PC-9 (cell line): ENCODE results near the gene SPDYE3. TPM values are rescaled to one million over a fixed set of nuclear protein-coding genes. Genes with fewer than 3 reads are reported as not detected.
"Not testable (repeated sequence)": the region's sequence is repeated elsewhere in the genome, so short reads cannot be mapped to it uniquely, and the experiment has no call there.

Experiments
- Bru-seq: library from RNA; stranded (reverse); fragments of 400-500 nt; gene quantifications from one replicate; lab custom pipeline; 2021; lab: Mats Ljungman, UMichigan
- BruChase-seq, 2 experiments: library from RNA; stranded (reverse); fragments of 400-500 nt; gene quantifications; one replicate each; lab custom pipeline; 2021; lab: Mats Ljungman, UMichigan
- BruUV-seq: library from RNA; stranded (reverse); fragments of 400-500 nt; replicated peaks from 2 replicates; lab custom pipeline; 2021; lab: Mats Ljungman, UMichigan
- CTCF ChIA-PET: fragments of 300-600 bp; sonication (Branson Sonifier 250); formaldehyde crosslinking; loops from one replicate; lab custom pipeline; 2022; ENCODE audit warnings: antibody characterized with exemption; lab: Charles Lee
- POLR2A ChIA-PET: fragments of 300-600 bp; sonication (Branson Sonifier 250); formaldehyde crosslinking; loops from one replicate; lab custom pipeline; 2022; ENCODE audit warnings: antibody characterized with exemption; ENCODE audit not compliant: unreplicated experiment; lab: Charles Lee
- DNase-seq, 2 experiments: peaks; one replicate each; pipeline versions ENCODE4 v3.0.0 to v3.0.0-alpha.2; 2015 to 2022; ENCODE audit warnings: mixed read lengths in 1 of 2
- H2AFZ ChIP-seq: fragments of 200-600 bp; sonication (generic); 2 replicates; pipeline ENCODE4 v1.8.1; 2017; ENCODE audit warnings: antibody characterized with exemption
- H3F3A ChIP-seq: fragments of 200-600 bp; sonication (generic); 2 replicates; pipeline ENCODE4 v1.8.1; 2017; ENCODE audit warnings: antibody characterized with exemption, mild to moderate bottlenecking, low read depth; ENCODE audit not compliant: insufficient read depth
- H3K27ac ChIP-seq: fragments of 200-600 bp; sonication (generic); 2 replicates; pipeline ENCODE4 v1.6.1; 2016; ENCODE audit warnings: mixed run types
- H3K27me3 ChIP-seq: fragments of 200-600 bp; sonication (generic); 2 replicates; pipeline ENCODE4 v1.6.1; 2016; ENCODE audit warnings: low read depth, mixed run types; ENCODE audit not compliant: insufficient read depth
- H3K36me3 ChIP-seq: fragments of 200-600 bp; sonication (generic); 2 replicates; pipeline ENCODE4 v1.6.1; 2016; ENCODE audit warnings: low read depth, mixed run types
- H3K4me1 ChIP-seq: fragments of 200-600 bp; sonication (generic); replicated peaks from 2 replicates; pipeline ENCODE4 v1.6.1; 2016; ENCODE audit warnings: mixed run types; ENCODE audit not compliant: insufficient read depth
- H3K4me2 ChIP-seq: fragments of 200-600 bp; sonication (generic); 2 replicates; pipeline ENCODE4 v1.6.1; 2017; ENCODE audit warnings: mixed run types
- H3K4me3 ChIP-seq: fragments of 200-600 bp; sonication (generic); 2 replicates; pipeline ENCODE4 v1.6.1; 2016; ENCODE audit warnings: mixed run types
- H3K79me2 ChIP-seq: fragments of 200-600 bp; sonication (generic); 2 replicates; pipeline ENCODE4 v1.6.1; 2017; ENCODE audit warnings: low read depth, mixed run types
- H3K9me2 ChIP-seq: fragments of 200-600 bp; sonication (generic); 2 replicates; pipeline ENCODE4 v1.8.1; 2017; ENCODE audit warnings: mild to moderate bottlenecking; ENCODE audit not compliant: insufficient read depth
- H3K9me3 ChIP-seq: fragments of 200-600 bp; sonication (generic); 2 replicates; pipeline ENCODE4 v1.8.1; 2016; ENCODE audit warnings: low read depth; ENCODE audit not compliant: insufficient read depth
- H4K20me1 ChIP-seq: fragments of 200-600 bp; sonication (generic); 2 replicates; pipeline ENCODE4 v1.8.1; 2017; ENCODE audit not compliant: insufficient read depth
- intact Hi-C: fragments of 100-400 bp; cut with micrococcal nuclease; formaldehyde crosslinking; loops from one replicate; pipeline ENCODE4 v1.10.0; 2022; ENCODE audit not compliant: unreplicated experiment
- long read RNA-seq: library from polyadenylated mRNA; stranded (forward); transcript quantifications from one replicate; pipeline ENCODE4 v2.0.0, GENCODE V29; 2022
- total RNA-seq: library from RNA; stranded (reverse); gene quantifications from 2 replicates; pipeline ENCODE4 v1.2.3, GENCODE V29; 2021

Gene SPDYE3, protein sequence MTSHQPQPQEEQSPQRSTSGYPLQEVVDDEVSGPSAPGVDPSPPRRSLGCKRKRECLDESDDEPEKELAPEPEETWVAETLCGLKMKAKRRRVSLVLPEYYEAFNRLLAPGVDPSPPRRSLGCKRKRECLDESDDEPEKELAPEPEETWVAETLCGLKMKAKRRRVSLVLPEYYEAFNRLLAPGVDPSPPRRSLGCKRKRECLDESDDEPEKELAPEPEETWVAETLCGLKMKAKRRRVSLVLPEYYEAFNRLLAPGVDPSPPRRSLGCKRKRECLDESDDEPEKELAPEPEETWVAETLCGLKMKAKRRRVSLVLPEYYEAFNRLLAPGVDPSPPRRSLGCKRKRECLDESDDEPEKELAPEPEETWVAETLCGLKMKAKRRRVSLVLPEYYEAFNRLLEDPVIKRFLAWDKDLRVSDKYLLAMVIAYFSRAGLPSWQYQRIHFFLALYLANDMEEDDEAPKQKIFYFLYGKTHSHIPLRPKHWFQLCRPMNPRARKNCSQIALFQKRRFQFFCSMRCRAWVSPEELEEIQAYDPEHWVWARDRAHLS
- total RNA-seq (not detected in 2 replicates), Bru-seq, nascent RNA (not detected), BruChase-seq, experiment 1, labeled RNA remaining after a 2-hour chase (percentile 5 among the genes with signal in this experiment), BruChase-seq, experiment 2, labeled RNA remaining after a 6-hour chase (not detected)
- long read RNA-seq, partial matches to known transcripts, result 0 of 61 reads
- long read RNA-seq, other reads (novel, unspliced or antisense), result 61 of 61 reads

DNA sequence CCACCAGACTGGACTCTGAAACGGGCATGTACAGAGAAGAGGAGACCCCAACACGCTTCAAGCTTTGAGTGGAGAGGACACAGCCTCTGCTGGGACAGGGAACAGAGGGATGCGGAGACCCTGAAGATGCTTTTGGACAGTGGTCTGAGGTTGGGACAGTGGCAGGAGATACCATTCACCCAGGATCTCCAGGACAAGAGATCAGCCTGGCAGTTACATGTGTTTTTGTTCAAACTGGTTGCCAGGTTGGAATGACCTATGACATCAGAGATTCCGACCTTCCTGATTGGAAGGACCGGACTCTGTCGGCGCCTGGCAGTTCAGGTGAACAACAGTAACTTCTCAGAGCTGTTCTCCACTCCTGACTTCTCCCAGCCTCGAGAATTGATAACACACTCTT is at the start of gene SPDYE3:
TSS of gene SPDYE3 (plus strand) at position 301 of the 400 bp plus-strand sequence. CDS start 184 bp downstream, outside the sequence.
- POLR2A ChIA-PET, DNase-seq, H3K4me1 ChIP-seq, CTCF ChIA-PET, H2AFZ ChIP-seq, H3K4me3 ChIP-seq, H3F3A ChIP-seq, H3K79me2 ChIP-seq, H3K27ac ChIP-seq, H3K9me2 ChIP-seq, H3K36me3 ChIP-seq, BruUV-seq, intact Hi-C loops, H3K4me2 ChIP-seq, H4K20me1 ChIP-seq, H3K9me3 ChIP-seq, H3K27me3 ChIP-seq: not testable (repeated sequence)

DNA sequence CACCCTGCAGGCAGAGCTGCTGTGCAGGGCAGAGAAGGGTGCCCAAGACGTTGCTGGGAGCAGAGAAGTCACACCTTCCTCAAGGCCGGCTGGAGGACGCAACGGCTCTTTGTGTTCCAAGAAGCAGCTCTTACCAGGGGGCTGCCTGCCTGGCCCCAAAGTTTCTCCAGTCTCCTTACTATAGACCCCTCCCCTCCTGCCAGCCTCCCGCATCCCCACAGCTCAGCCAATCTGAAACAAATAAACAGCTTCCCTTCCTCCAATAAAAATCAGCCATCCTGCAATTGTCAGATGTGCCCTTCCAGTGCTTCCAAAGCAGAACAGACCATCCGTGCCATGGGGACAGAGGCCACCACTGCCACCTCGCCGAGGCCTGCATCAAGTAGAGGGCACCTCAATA is 47.5 kb upstream of the SPDYE3 start:
- peaks cover 16% of the 10 kb centered on the region; the same call in 1 of the 2 replicates for H3K4me1 ChIP-seq
- H3K4me3 ChIP-seq, H3K9me3 ChIP-seq, H3K9me2 ChIP-seq, H2AFZ ChIP-seq, H3K27me3 ChIP-seq, CTCF ChIA-PET, POLR2A ChIA-PET, H4K20me1 ChIP-seq, H3K36me3 ChIP-seq, BruUV-seq, intact Hi-C loops, H3K4me2 ChIP-seq, H3K27ac ChIP-seq, DNase-seq: not testable (repeated sequence)
- H3F3A ChIP-seq, result peaks cover 12% of the 10 kb centered on the region
- peaks cover 14% of the 10 kb centered on the region for H3K79me2 ChIP-seq

DNA sequence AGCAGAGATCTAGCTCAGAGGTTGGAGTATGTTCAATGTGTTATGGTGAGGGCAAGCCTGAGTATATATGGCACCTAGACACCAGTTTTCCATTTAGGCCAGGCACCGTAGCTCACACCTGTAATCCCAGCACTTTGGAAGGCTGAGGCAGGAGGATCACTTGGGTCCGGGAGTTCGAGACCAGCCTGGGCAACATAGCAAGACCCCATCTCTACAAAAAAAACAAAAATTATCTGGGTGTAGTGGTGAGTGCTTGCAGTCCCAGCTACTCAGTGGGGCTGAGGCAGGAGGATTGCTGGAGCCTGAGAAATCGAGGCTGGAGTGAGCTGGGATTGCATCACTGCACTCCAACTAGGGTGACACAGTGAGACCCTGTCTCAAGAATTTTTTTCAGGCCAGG is 44.6 kb upstream of the SPDYE3 start:
- H3K36me3 ChIP-seq, H4K20me1 ChIP-seq, BruUV-seq, H3K9me2 ChIP-seq, POLR2A ChIA-PET, DNase-seq, H3K27me3 ChIP-seq, H3K27ac ChIP-seq, CTCF ChIA-PET, H3K4me3 ChIP-seq, intact Hi-C loops, H3K4me2 ChIP-seq, H2AFZ ChIP-seq, H3K9me3 ChIP-seq: not testable (repeated sequence)
- Histone ChIP-seq H3K79me2 (peaks cover 33% of the 10 kb centered on the region), H3K4me1 (peaks cover 45% of the 10 kb centered on the region; the same call in 1 of the 2 replicates), H3F3A (peaks cover 20% of the 10 kb centered on the region)

DNA sequence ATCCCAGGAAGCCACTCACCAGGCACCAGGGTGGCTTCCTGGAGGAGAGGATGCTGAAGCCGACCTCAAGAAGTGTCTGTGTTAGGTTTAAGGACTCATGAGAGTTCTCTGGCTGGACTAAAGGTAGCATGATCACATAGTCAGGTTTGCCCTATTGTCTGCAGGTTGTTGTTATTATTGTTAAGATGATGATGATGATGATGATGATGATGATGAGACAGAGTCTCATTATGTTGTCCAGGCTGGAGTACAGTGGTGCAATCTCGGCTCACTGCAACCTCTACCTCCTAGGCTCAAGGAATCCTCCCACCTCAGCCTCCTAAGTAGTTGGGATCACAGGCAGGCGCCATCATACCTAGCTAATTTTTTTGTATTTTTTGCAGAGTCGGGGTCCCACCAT is 43.3 kb upstream of the SPDYE3 start:
- DNase-seq, H4K20me1 ChIP-seq, H2AFZ ChIP-seq, H3K36me3 ChIP-seq, intact Hi-C loops, H3K27me3 ChIP-seq, H3K4me2 ChIP-seq, POLR2A ChIA-PET, BruUV-seq, H3K4me3 ChIP-seq, H3K9me3 ChIP-seq, H3K9me2 ChIP-seq: not testable (repeated sequence)
- Histone ChIP-seq H3K27ac (peak overlapping the region; percentile 76), H3F3A (peaks cover 27% of the 10 kb centered on the region), H3K4me1 (peaks cover 55% of the 10 kb centered on the region), H3K79me2 (peaks cover 46% of the 10 kb centered on the region)
- CTCF ChIA-PET, result interaction anchor here (0.6 kb wide), 1 partner anchor 23 kb away, joined by 29 read pairs; no protein-coding TSS in a partner anchor

DNA sequence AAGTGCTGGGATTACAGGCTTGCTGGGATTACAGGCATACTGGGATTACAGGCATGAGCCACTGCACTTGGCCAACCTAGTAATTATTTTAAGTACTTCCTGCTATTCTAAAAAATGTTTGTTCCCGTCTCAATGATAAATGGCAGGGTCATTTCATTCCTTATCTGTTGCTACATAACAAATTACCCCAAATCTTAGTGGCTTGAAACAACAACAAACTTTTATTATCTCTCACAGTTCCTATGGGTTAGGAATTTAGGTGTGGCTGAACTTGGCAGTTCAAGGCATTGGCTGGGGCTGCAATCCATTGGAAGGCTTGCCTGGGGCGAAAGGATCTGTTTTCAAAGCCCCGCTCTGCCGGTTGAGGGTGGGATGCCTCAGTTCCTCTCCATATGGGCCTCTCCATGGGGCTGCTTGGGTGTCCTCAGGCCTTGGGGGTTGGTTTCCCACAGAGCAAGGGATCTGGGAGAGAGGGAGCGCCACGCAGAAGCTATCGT is 42.8 kb upstream of the SPDYE3 start:
- H3K9me3 ChIP-seq, BruUV-seq, H3K27me3 ChIP-seq, H2AFZ ChIP-seq, H3K4me3 ChIP-seq, H4K20me1 ChIP-seq, H3K9me2 ChIP-seq, H3K36me3 ChIP-seq: not testable (repeated sequence)
- Histone ChIP-seq H3K27ac (peak overlapping the region; percentile 76), H3K4me1 (peaks cover 59% of the 10 kb centered on the region), H3F3A (peaks cover 31% of the 10 kb centered on the region), H3K79me2 (peaks cover 47% of the 10 kb centered on the region), H3K4me2 (peak overlapping the region; percentile 53; the same call in 1 of the 2 replicates)
- DNase-seq, result peak; percentile 88 to 93
- intact Hi-C loops, result loop anchor here (1.0 kb wide), 1 partner anchor 17 kb away; no protein-coding TSS in a partner anchor
- CTCF ChIA-PET, result interaction anchor here (0.6 kb wide), 3 partner anchors 23 to 29 kb away, joined by 3 to 29 read pairs (median 3); no protein-coding TSS in a partner anchor
- POLR2A ChIA-PET, result interaction anchor here (0.7 kb wide), 1 partner anchor 63 kb away, joined by 6 read pairs; no protein-coding TSS in a partner anchor

DNA sequence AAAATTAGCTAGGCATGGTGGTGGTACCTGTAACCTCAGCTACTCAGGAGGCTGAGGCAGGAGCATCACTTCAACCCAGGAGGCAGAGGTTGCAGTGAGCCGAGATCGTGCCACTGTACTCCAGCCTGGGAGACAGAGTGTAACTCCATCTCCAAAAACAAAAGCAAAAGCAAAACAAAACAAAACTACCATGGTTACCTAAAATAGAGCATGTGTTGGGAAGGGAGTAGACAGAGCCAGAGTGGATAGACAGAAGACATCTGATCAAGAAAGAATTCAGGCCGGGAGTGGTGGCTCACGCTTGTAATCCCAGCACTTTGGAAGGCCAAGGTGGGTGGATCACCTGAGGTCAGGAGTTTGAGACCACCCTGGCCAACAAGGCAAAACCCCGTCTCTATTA is 41.7 kb upstream of the SPDYE3 start:
- peaks cover 62% of the 10 kb centered on the region for H3K4me1 ChIP-seq

More for the DNA sequence above, 41.7 kb upstream of the SPDYE3 start:
- H4K20me1 ChIP-seq, H3K9me2 ChIP-seq, H2AFZ ChIP-seq, H3K4me3 ChIP-seq, H3K27me3 ChIP-seq, POLR2A ChIA-PET, H3K36me3 ChIP-seq, H3K9me3 ChIP-seq, BruUV-seq, CTCF ChIA-PET: not testable (repeated sequence)
- H3K79me2 ChIP-seq, result peaks cover 51% of the 10 kb centered on the region
- H3F3A ChIP-seq, result peaks cover 42% of the 10 kb centered on the region
- H3K4me2 ChIP-seq, result 0 out of 2 replicates have a peak overlapping the region, but pooled peaks have one; percentile 12
- intact Hi-C loops, result loop anchor here (1.0 kb wide), 1 partner anchor 19 kb away; no protein-coding TSS in a partner anchor
- H3K27ac ChIP-seq, result peak overlapping the region; percentile 76
- peak in 1 of 2 experiments; percentile 46 for DNase-seq
